Measurements from ENCODE around the gene FBN2.

FBN2 gene

GRCh38 chr5:128236334-128236733, 301.7 kb downstream of the FBN2 start:
- Histone ChIP-seq H2BK120ac (ENCODE audit: insufficient read depth, low read length, poor library complexity) (no peak overlapping the region), H3K4me2 (ENCODE audit: low read length) (no peak overlapping the region), H3K4me3 (ENCODE audit: low read depth, low read length) (no peak overlapping the region), H2AK5ac (ENCODE audit: low read length) (no peak overlapping the region), H3K18ac (ENCODE audit: low read length) (no peak overlapping the region), H4K8ac (ENCODE audit: low read depth, low read length) (no peak overlapping the region), H2AFZ (ENCODE audit: insufficient read depth, low read length, poor library complexity) (no peak overlapping the region), H3K27me3 (ENCODE audit: insufficient read depth, low read length) (no peaks in the 10 kb centered on the region), H3K79me1 (ENCODE audit: low read length) (no peaks in the 10 kb centered on the region), H4K91ac (ENCODE audit: low read depth, low read length) (no peak overlapping the region), H3K9me3 (ENCODE audit: insufficient read depth, low read depth, low read length) (no peaks in the 10 kb centered on the region), H3K23ac (ENCODE audit: low read length) (no peak overlapping the region), H3K14ac (ENCODE audit: low read length) (no peak overlapping the region), H3K36me3 (ENCODE audit: control insufficient read depth in 1 of 2, insufficient read depth in 2 of 2, low read length in 2 of 2) (no peaks in the 10 kb centered on the region), H3K9ac (ENCODE audit: low read length) (no peak overlapping the region), H3K27ac (ENCODE audit: low read depth, low read length) (no peak overlapping the region), H4K12ac (ENCODE audit: low read depth, low read length) (no peak overlapping the region), H2BK5ac (ENCODE audit: low read depth, low read length, poor library complexity) (no peak overlapping the region), H3K4ac (ENCODE audit: low read depth, low read length) (no peak overlapping the region), H3K4me1 (ENCODE audit: control insufficient read depth in 1 of 2, insufficient read depth in 2 of 2, low read length in 2 of 2) (peaks cover 0 to 2% of the 10 kb centered on the region in 2 experiments), H2BK12ac (ENCODE audit: low read length) (no peak overlapping the region), H3K79me2 (ENCODE audit: control insufficient read depth, insufficient read depth, low read length, poor library complexity) (no peaks in the 10 kb centered on the region)
- DNase-seq = no peak
- no CpG with 5 or more reads among the region's 7 CpGs for WGBS (ENCODE audit: extremely low coverage, insufficient coverage, insufficient read length)

- Histone ChIP-seq H3K79me1 (ENCODE audit: low read length) (no peaks in the 10 kb centered on the region), H4K91ac (ENCODE audit: low read depth, low read length) (no peak overlapping the region)
- no CpG with 5 or more reads among the region's 7 CpGs for WGBS (ENCODE audit: extremely low coverage, insufficient coverage, insufficient read length)
Measured at GRCh38 chr5:128234928-128235641, 303.0 kb downstream of the FBN2 start.

DNA sequence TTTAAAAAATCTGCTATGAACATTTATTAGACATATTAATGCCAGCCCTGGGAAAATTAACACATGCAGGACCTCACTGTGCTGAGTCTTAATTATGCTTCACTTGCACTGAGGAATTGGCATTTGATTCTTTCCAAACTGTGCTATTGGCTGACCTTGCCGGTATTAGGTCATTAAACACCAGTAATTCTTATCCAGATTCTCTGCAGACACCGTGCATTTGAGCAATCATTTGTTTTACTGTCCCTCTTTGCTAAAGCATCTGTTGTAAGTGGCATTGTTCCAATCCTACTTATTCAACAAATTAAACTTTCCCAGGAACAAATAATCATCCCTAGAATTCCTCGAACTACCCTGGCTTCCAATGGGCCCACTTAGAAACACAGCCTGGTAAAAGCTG, 309.5 kb downstream of the FBN2 start:
- H3K9me3 ChIP-seq (ENCODE audit: insufficient read depth, low read depth, low read length) = no peaks in the 10 kb centered on the region
- WGBS (ENCODE audit: extremely low coverage, insufficient coverage, insufficient read length) = no CpG with 5 or more reads among the region's 3 CpGs
- H2AFZ ChIP-seq (ENCODE audit: insufficient read depth, low read length, poor library complexity) = no peak overlapping the region
- H2AK5ac ChIP-seq (ENCODE audit: low read length) = no peak overlapping the region
- no peak overlapping the region for H2BK12ac ChIP-seq (ENCODE audit: low read length)
- H3K9ac ChIP-seq (ENCODE audit: low read length) = no peak overlapping the region
- no peak overlapping the region for H2BK5ac ChIP-seq (ENCODE audit: low read depth, low read length, poor library complexity)
- no peak overlapping the region for H3K4ac ChIP-seq (ENCODE audit: low read depth, low read length)
- H3K4me3 ChIP-seq (ENCODE audit: low read depth, low read length) = no peak overlapping the region
- H3K79me2 ChIP-seq (ENCODE audit: control insufficient read depth, insufficient read depth, low read length, poor library complexity) = no peaks in the 10 kb centered on the region
- H3K27me3 ChIP-seq (ENCODE audit: insufficient read depth, low read length) = no peaks in the 10 kb centered on the region
- no peak overlapping the region for H3K23ac ChIP-seq (ENCODE audit: low read length)
- H4K8ac ChIP-seq (ENCODE audit: low read depth, low read length) = no peak overlapping the region
- H3K27ac ChIP-seq (ENCODE audit: low read depth, low read length) = no peak overlapping the region
- no peaks in the 10 kb centered on the region for H3K4me1 ChIP-seq (ENCODE audit: control insufficient read depth in 1 of 2, insufficient read depth in 2 of 2, low read length in 2 of 2)
- H3K4me2 ChIP-seq (ENCODE audit: low read length) = no peak overlapping the region
- H3K14ac ChIP-seq (ENCODE audit: low read length) = no peak overlapping the region
- no peak for DNase-seq
- no peaks in the 10 kb centered on the region for H3K79me1 ChIP-seq (ENCODE audit: low read length)
- H2BK120ac ChIP-seq (ENCODE audit: insufficient read depth, low read length, poor library complexity) = no peak overlapping the region
- H3K18ac ChIP-seq (ENCODE audit: low read length) = no peak overlapping the region
- no peak overlapping the region for H4K12ac ChIP-seq (ENCODE audit: low read depth, low read length)
- H3K36me3 ChIP-seq (ENCODE audit: control insufficient read depth in 1 of 2, insufficient read depth in 2 of 2, low read length in 2 of 2) = no peaks in the 10 kb centered on the region
- H4K91ac ChIP-seq (ENCODE audit: low read depth, low read length) = no peak overlapping the region

More at GRCh38 chr5:128234928-128235641, 303.0 kb downstream of the FBN2 start:
- H4K12ac ChIP-seq (ENCODE audit: low read depth, low read length) = no peak overlapping the region
- H2BK12ac ChIP-seq (ENCODE audit: low read length) = no peak overlapping the region
- H3K79me2 ChIP-seq (ENCODE audit: control insufficient read depth, insufficient read depth, low read length, poor library complexity) = no peaks in the 10 kb centered on the region
- H3K18ac ChIP-seq (ENCODE audit: low read length) = no peak overlapping the region
- no peak overlapping the region for H4K8ac ChIP-seq (ENCODE audit: low read depth, low read length)
- H3K27ac ChIP-seq (ENCODE audit: low read depth, low read length) = no peak overlapping the region
- H3K9ac ChIP-seq (ENCODE audit: low read length) = no peak overlapping the region
- no peaks in the 10 kb centered on the region for H3K9me3 ChIP-seq (ENCODE audit: insufficient read depth, low read depth, low read length)
- no peaks in the 10 kb centered on the region for H3K27me3 ChIP-seq (ENCODE audit: insufficient read depth, low read length)
- H3K14ac ChIP-seq (ENCODE audit: low read length) = no peak overlapping the region
- H3K4me2 ChIP-seq (ENCODE audit: low read length) = no peak overlapping the region
- H2AFZ ChIP-seq (ENCODE audit: insufficient read depth, low read length, poor library complexity) = no peak overlapping the region
- no peak overlapping the region for H2AK5ac ChIP-seq (ENCODE audit: low read length)
- no peaks in the 10 kb centered on the region for H3K36me3 ChIP-seq (ENCODE audit: control insufficient read depth in 1 of 2, insufficient read depth in 2 of 2, low read length in 2 of 2)
- H3K23ac ChIP-seq (ENCODE audit: low read length) = no peak overlapping the region
- peaks cover 0 to 2% of the 10 kb centered on the region in 2 experiments for H3K4me1 ChIP-seq (ENCODE audit: control insufficient read depth in 1 of 2, insufficient read depth in 2 of 2, low read length in 2 of 2)
- no peak overlapping the region for H3K4ac ChIP-seq (ENCODE audit: low read depth, low read length)
- no peak for DNase-seq
- no peak overlapping the region for H2BK5ac ChIP-seq (ENCODE audit: low read depth, low read length, poor library complexity)
- no peak overlapping the region for H2BK120ac ChIP-seq (ENCODE audit: insufficient read depth, low read length, poor library complexity)
- H3K4me3 ChIP-seq (ENCODE audit: low read depth, low read length) = no peak overlapping the region

GRCh38 chr5:128228008-128228407, 310.0 kb downstream of the FBN2 start:
- Histone ChIP-seq H3K18ac (ENCODE audit: low read length) (no peak overlapping the region), H3K14ac (ENCODE audit: low read length) (no peak overlapping the region), H4K8ac (ENCODE audit: low read depth, low read length) (no peak overlapping the region), H3K9ac (ENCODE audit: low read length) (no peak overlapping the region), H2BK5ac (ENCODE audit: low read depth, low read length, poor library complexity) (no peak overlapping the region), H2AFZ (ENCODE audit: insufficient read depth, low read length, poor library complexity) (no peak overlapping the region), H3K79me2 (ENCODE audit: control insufficient read depth, insufficient read depth, low read length, poor library complexity) (no peaks in the 10 kb centered on the region), H3K4me2 (ENCODE audit: low read length) (no peak overlapping the region), H4K12ac (ENCODE audit: low read depth, low read length) (no peak overlapping the region), H3K27me3 (ENCODE audit: insufficient read depth, low read length) (no peaks in the 10 kb centered on the region), H2BK120ac (ENCODE audit: insufficient read depth, low read length, poor library complexity) (no peak overlapping the region), H3K4ac (ENCODE audit: low read depth, low read length) (no peak overlapping the region), H3K4me1 (ENCODE audit: control insufficient read depth in 1 of 2, insufficient read depth in 2 of 2, low read length in 2 of 2) (no peaks in the 10 kb centered on the region), H3K4me3 (ENCODE audit: low read depth, low read length) (no peak overlapping the region), H3K36me3 (ENCODE audit: control insufficient read depth in 1 of 2, insufficient read depth in 2 of 2, low read length in 2 of 2) (no peaks in the 10 kb centered on the region), H3K9me3 (ENCODE audit: insufficient read depth, low read depth, low read length) (no peaks in the 10 kb centered on the region), H3K27ac (ENCODE audit: low read depth, low read length) (no peak overlapping the region), H3K23ac (ENCODE audit: low read length) (no peak overlapping the region), H2BK12ac (ENCODE audit: low read length) (no peak overlapping the region), H3K79me1 (ENCODE audit: low read length) (no peaks in the 10 kb centered on the region), H2AK5ac (ENCODE audit: low read length) (no peak overlapping the region), H4K91ac (ENCODE audit: low read depth, low read length) (no peak overlapping the region)
- DNase-seq = no peak
- WGBS (ENCODE audit: extremely low coverage, insufficient coverage, insufficient read length) = no CpG with 5 or more reads among the region's 3 CpGs

All from trophoblast cell (in vitro differentiated cells and primary cell).